ENCODE measurements around the gene ARHGAP20.
A peak's percentile ranks its signal among the peaks of the same experiment; 100 is the strongest.

The ARHGAP20 gene

GRCh38 chr11:110738641-110739040 lies 26.4 kb upstream of the ARHGAP20 start:
- H3K9me3 ChIP-seq (ENCODE audit: control insufficient read depth, low read length), result no peaks in the 10 kb centered on the region
- no peak overlapping the region for H3K9ac ChIP-seq (ENCODE audit: low read length)
- no peaks in the 10 kb centered on the region for H3K36me3 ChIP-seq (ENCODE audit: control insufficient read depth, insufficient read depth, low read length, severe bottlenecking)
- H3K27me3 ChIP-seq (replicated peaks; ENCODE audit: control insufficient read depth, insufficient read depth, low read length), result no peaks in the 10 kb centered on the region
- no peak for DNase-seq (ENCODE audit: low read depth)
- no peaks in the 10 kb centered on the region for H3K4me1 ChIP-seq (ENCODE audit: control insufficient read depth, insufficient read depth, low read length)
- no peak overlapping the region for H3K4me3 ChIP-seq (ENCODE audit: low read length)

- no peaks in the 10 kb centered on the region for H3K27me3 ChIP-seq (replicated peaks; ENCODE audit: control insufficient read depth, insufficient read depth, low read length)
- no peak overlapping the region for H3K4me3 ChIP-seq (ENCODE audit: low read length)
- no peaks in the 10 kb centered on the region for H3K36me3 ChIP-seq (ENCODE audit: control insufficient read depth, insufficient read depth, low read length, severe bottlenecking)
- no peak overlapping the region for H3K9ac ChIP-seq (ENCODE audit: low read length)
- H3K4me1 ChIP-seq (ENCODE audit: control insufficient read depth, insufficient read depth, low read length), result no peaks in the 10 kb centered on the region
- H3K9me3 ChIP-seq (ENCODE audit: control insufficient read depth, low read length), result no peaks in the 10 kb centered on the region
- DNase-seq (ENCODE audit: low read depth), result no peak
Measured at GRCh38 chr11:110737593-110737992, 25.4 kb upstream of the ARHGAP20 start.

GRCh38 chr11:110736171-110736553 lies 23.9 kb upstream of the ARHGAP20 start:
- no peak overlapping the region for H3K4me3 ChIP-seq (ENCODE audit: low read length)
- H3K36me3 ChIP-seq (ENCODE audit: control insufficient read depth, insufficient read depth, low read length, severe bottlenecking), result no peaks in the 10 kb centered on the region
- H3K9me3 ChIP-seq (ENCODE audit: control insufficient read depth, low read length), result no peaks in the 10 kb centered on the region
- H3K27me3 ChIP-seq (replicated peaks; ENCODE audit: control insufficient read depth, insufficient read depth, low read length), result no peaks in the 10 kb centered on the region
- no peak for DNase-seq (ENCODE audit: low read depth)
- H3K4me1 ChIP-seq (ENCODE audit: control insufficient read depth, insufficient read depth, low read length), result no peaks in the 10 kb centered on the region
- no peak overlapping the region for H3K9ac ChIP-seq (ENCODE audit: low read length)

GRCh38 chr11:110735455-110736170 lies 23.4 kb upstream of the ARHGAP20 start:
- H3K36me3 ChIP-seq (ENCODE audit: control insufficient read depth, insufficient read depth, low read length, severe bottlenecking), result no peaks in the 10 kb centered on the region
- DNase-seq (ENCODE audit: low read depth), result no peak
- no peaks in the 10 kb centered on the region for H3K9me3 ChIP-seq (ENCODE audit: control insufficient read depth, low read length)
- no peak overlapping the region for H3K9ac ChIP-seq (ENCODE audit: low read length)
- H3K27me3 ChIP-seq (replicated peaks; ENCODE audit: control insufficient read depth, insufficient read depth, low read length), result no peaks in the 10 kb centered on the region
- peaks cover under 1% of the 10 kb centered on the region for H3K4me1 ChIP-seq (ENCODE audit: control insufficient read depth, insufficient read depth, low read length)
- H3K4me3 ChIP-seq (ENCODE audit: low read length), result no peak overlapping the region

GRCh38 chr11:110734790-110735189 lies 22.6 kb upstream of the ARHGAP20 start:
- Histone ChIP-seq H3K36me3 (ENCODE audit: control insufficient read depth, insufficient read depth, low read length, severe bottlenecking) (no peaks in the 10 kb centered on the region), H3K9ac (ENCODE audit: low read length) (no peak overlapping the region), H3K9me3 (ENCODE audit: control insufficient read depth, low read length) (no peaks in the 10 kb centered on the region), H3K4me3 (ENCODE audit: low read length) (no peak overlapping the region), H3K27me3 (replicated peaks; ENCODE audit: control insufficient read depth, insufficient read depth, low read length) (no peaks in the 10 kb centered on the region), H3K4me1 (ENCODE audit: control insufficient read depth, insufficient read depth, low read length) (peaks cover 5% of the 10 kb centered on the region)
- no peak for DNase-seq (ENCODE audit: low read depth)

GRCh38 chr11:110730773-110731172 lies 18.5 kb upstream of the ARHGAP20 start:
- no peak overlapping the region for H3K9ac ChIP-seq (ENCODE audit: low read length)
- H3K9me3 ChIP-seq (ENCODE audit: control insufficient read depth, low read length), result peaks cover 4% of the 10 kb centered on the region
- no peaks in the 10 kb centered on the region for H3K36me3 ChIP-seq (ENCODE audit: control insufficient read depth, insufficient read depth, low read length, severe bottlenecking)
- H3K4me3 ChIP-seq (ENCODE audit: low read length), result no peak overlapping the region
- H3K27me3 ChIP-seq (replicated peaks; ENCODE audit: control insufficient read depth, insufficient read depth, low read length), result no peaks in the 10 kb centered on the region
- no peak for DNase-seq (ENCODE audit: low read depth)
- H3K4me1 ChIP-seq (ENCODE audit: control insufficient read depth, insufficient read depth, low read length), result peaks cover 25% of the 10 kb centered on the region

- H3K4me3 ChIP-seq (ENCODE audit: low read length), result peak overlapping the region; percentile 57
- no peaks in the 10 kb centered on the region for H3K36me3 ChIP-seq (ENCODE audit: control insufficient read depth, insufficient read depth, low read length, severe bottlenecking)
- H3K27me3 ChIP-seq (replicated peaks; ENCODE audit: control insufficient read depth, insufficient read depth, low read length), result no peaks in the 10 kb centered on the region
- peaks cover 4% of the 10 kb centered on the region for H3K9me3 ChIP-seq (ENCODE audit: control insufficient read depth, low read length)
- peaks cover 25% of the 10 kb centered on the region for H3K4me1 ChIP-seq (ENCODE audit: control insufficient read depth, insufficient read depth, low read length)
- peak; percentile 30 for DNase-seq (ENCODE audit: low read depth)
- H3K9ac ChIP-seq (ENCODE audit: low read length), result peak overlapping the region; percentile 75
Measured at GRCh38 chr11:110728883-110729282, 16.6 kb upstream of the ARHGAP20 start.

- H3K36me3 ChIP-seq (ENCODE audit: control insufficient read depth, insufficient read depth, low read length, severe bottlenecking), result no peaks in the 10 kb centered on the region
- H3K27me3 ChIP-seq (replicated peaks; ENCODE audit: control insufficient read depth, insufficient read depth, low read length), result no peaks in the 10 kb centered on the region
- peak overlapping the region; percentile 75 for H3K9ac ChIP-seq (ENCODE audit: low read length)
- no peak for DNase-seq (ENCODE audit: low read depth)
- peak overlapping the region; percentile 57 for H3K4me3 ChIP-seq (ENCODE audit: low read length)
- H3K9me3 ChIP-seq (ENCODE audit: control insufficient read depth, low read length), result peaks cover 4% of the 10 kb centered on the region
- peaks cover 25% of the 10 kb centered on the region for H3K4me1 ChIP-seq (ENCODE audit: control insufficient read depth, insufficient read depth, low read length)
Measured at GRCh38 chr11:110728476-110728875, 16.2 kb upstream of the ARHGAP20 start.

- Histone ChIP-seq H3K36me3 (ENCODE audit: control insufficient read depth, insufficient read depth, low read length, severe bottlenecking) (no peaks in the 10 kb centered on the region), H3K9ac (ENCODE audit: low read length) (no peak overlapping the region), H3K27me3 (replicated peaks; ENCODE audit: control insufficient read depth, insufficient read depth, low read length) (no peaks in the 10 kb centered on the region), H3K9me3 (ENCODE audit: control insufficient read depth, low read length) (peaks cover 4% of the 10 kb centered on the region), H3K4me3 (ENCODE audit: low read length) (no peak overlapping the region), H3K4me1 (ENCODE audit: control insufficient read depth, insufficient read depth, low read length) (peaks cover 29% of the 10 kb centered on the region)
- no peak for DNase-seq (ENCODE audit: low read depth)
Measured at GRCh38 chr11:110724358-110724757, 12.1 kb upstream of the ARHGAP20 start.

GRCh38 chr11:110720431-110721275 lies 8.4 kb upstream of the ARHGAP20 start:
- H3K4me1 ChIP-seq (ENCODE audit: control insufficient read depth, insufficient read depth, low read length), result peaks cover 29% of the 10 kb centered on the region
- peak overlapping the region; percentile 43 for H3K4me3 ChIP-seq (ENCODE audit: low read length)
- H3K9ac ChIP-seq (ENCODE audit: low read length), result no peak overlapping the region
- no peaks in the 10 kb centered on the region for H3K36me3 ChIP-seq (ENCODE audit: control insufficient read depth, insufficient read depth, low read length, severe bottlenecking)
- no peaks in the 10 kb centered on the region for H3K27me3 ChIP-seq (replicated peaks; ENCODE audit: control insufficient read depth, insufficient read depth, low read length)
- peak; percentile 77 for DNase-seq (ENCODE audit: low read depth)
- H3K9me3 ChIP-seq (ENCODE audit: control insufficient read depth, low read length), result no peaks in the 10 kb centered on the region

GRCh38 chr11:110716361-110716760 lies 4.1 kb upstream of the ARHGAP20 start:
- Histone ChIP-seq H3K4me1 (ENCODE audit: control insufficient read depth, insufficient read depth, low read length) (peaks cover 48% of the 10 kb centered on the region), H3K4me3 (ENCODE audit: low read length) (peak overlapping the region; percentile 54), H3K27me3 (replicated peaks; ENCODE audit: control insufficient read depth, insufficient read depth, low read length) (no peaks in the 10 kb centered on the region), H3K9ac (ENCODE audit: low read length) (peak overlapping the region; percentile 55), H3K9me3 (ENCODE audit: control insufficient read depth, low read length) (no peaks in the 10 kb centered on the region), H3K36me3 (ENCODE audit: control insufficient read depth, insufficient read depth, low read length, severe bottlenecking) (no peaks in the 10 kb centered on the region)
- peak; percentile 60 for DNase-seq (ENCODE audit: low read depth)

Data from adipocyte (in vitro differentiated cells).